Effector memory CD8-positive, alpha-beta T cell (primary cell): ENCODE results near the gene CXCR5.

Source experiments
- ATAC-seq: fragments of 150-1000 bp; cut with Tn5 transposase; replicated peaks from 2 replicates; pipeline ENCODE4 v1.10.0; 2021; ENCODE audit warnings: mild to moderate bottlenecking, moderate library complexity
- DNase-seq, 3 experiments: peaks; one replicate each; pipeline ENCODE4 v3.0.0; 2021
- H3K27ac Mint-ChIP-seq, 2 donors: one replicate each; pipeline ENCODE4 v1.8.0; 2022; ENCODE audit warnings: mild to moderate bottlenecking in 2 of 2, mixed read lengths in 2 of 2, moderate library complexity in 2 of 2
- H3K27me3 Mint-ChIP-seq, 2 donors: one replicate each; pipeline ENCODE4 v1.8.0; 2022; ENCODE audit warnings: mixed read lengths in 2 of 2
- H3K36me3 Mint-ChIP-seq: one replicate; pipeline ENCODE4 v1.8.0; 2022; ENCODE audit warnings: mild to moderate bottlenecking, moderate library complexity, mixed read lengths; ENCODE audit not compliant: insufficient read depth
- H3K4me1 Mint-ChIP-seq, 2 donors: one replicate each; pipeline ENCODE4 v1.8.0; 2022; ENCODE audit warnings: low read depth in 2 of 2, mixed read lengths in 2 of 2
- H3K4me3 Mint-ChIP-seq, 2 donors: one replicate each; pipeline ENCODE4 v1.8.0; 2022; ENCODE audit warnings: mild to moderate bottlenecking in 2 of 2, mixed read lengths in 2 of 2, moderate library complexity in 2 of 2
- H3K9me3 Mint-ChIP-seq, 2 donors: one replicate each; pipeline ENCODE4 v1.8.0; 2022; ENCODE audit warnings: mixed read lengths in 2 of 2

The CXCR5 gene

DNA sequence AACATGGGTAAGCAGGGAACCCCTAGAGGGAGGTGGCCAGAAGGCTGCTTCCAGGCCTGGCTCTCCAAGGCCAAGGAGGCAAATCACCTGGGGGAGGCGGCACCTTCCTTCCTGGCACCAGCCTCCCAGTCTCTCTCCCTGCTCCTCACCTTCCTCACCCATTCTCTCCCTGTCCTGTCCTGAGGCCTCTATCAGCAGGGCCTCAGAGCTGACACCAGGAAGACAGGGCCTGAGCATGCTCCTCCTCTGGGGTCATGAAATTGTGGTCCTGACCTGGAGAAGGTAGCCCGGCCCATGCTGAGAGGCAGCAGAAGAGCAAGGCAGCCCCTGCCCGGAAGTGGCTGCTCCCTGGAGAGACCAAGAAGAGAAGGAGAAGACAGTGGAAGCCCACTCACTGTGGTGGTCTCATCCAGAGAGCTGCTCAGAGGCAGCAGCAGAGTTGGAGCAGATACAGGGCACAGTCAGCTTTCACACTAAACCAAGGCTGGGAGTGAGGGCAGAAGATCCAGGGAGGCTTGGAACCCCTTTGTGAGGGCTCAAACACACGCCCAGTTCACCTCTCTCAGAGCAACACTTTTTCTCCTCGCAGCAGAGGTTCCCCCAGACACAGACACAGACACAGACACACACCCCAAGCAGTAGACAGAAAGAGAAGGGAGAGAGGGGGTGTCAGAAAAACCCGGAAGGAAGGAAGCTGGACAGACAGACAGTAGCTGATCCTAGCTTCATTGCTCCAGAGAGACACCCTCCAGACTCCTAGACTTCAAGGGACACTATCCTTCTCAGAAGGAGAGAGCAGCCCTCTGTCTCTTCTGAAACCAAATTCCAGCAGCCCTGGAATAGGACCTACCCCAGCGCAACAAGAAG is 40.3 kb downstream of the CXCR5 start:
- H3K4me3 Mint-ChIP-seq: peak overlapping the region; percentile 91 to 94
- H3K4me1 Mint-ChIP-seq: peaks cover 60 to 68% of the 10 kb centered on the region in 2 donors
- H3K27me3 Mint-ChIP-seq: no peaks in the 10 kb centered on the region
- H3K27ac Mint-ChIP-seq: peak overlapping the region; percentile 94 to 99
- peak in 1 of 3 experiments; percentile 37 for DNase-seq
- no peaks in the 10 kb centered on the region for H3K9me3 Mint-ChIP-seq
- H3K36me3 Mint-ChIP-seq: peaks cover 87% of the 10 kb centered on the region
- ATAC-seq: no peak

DNA sequence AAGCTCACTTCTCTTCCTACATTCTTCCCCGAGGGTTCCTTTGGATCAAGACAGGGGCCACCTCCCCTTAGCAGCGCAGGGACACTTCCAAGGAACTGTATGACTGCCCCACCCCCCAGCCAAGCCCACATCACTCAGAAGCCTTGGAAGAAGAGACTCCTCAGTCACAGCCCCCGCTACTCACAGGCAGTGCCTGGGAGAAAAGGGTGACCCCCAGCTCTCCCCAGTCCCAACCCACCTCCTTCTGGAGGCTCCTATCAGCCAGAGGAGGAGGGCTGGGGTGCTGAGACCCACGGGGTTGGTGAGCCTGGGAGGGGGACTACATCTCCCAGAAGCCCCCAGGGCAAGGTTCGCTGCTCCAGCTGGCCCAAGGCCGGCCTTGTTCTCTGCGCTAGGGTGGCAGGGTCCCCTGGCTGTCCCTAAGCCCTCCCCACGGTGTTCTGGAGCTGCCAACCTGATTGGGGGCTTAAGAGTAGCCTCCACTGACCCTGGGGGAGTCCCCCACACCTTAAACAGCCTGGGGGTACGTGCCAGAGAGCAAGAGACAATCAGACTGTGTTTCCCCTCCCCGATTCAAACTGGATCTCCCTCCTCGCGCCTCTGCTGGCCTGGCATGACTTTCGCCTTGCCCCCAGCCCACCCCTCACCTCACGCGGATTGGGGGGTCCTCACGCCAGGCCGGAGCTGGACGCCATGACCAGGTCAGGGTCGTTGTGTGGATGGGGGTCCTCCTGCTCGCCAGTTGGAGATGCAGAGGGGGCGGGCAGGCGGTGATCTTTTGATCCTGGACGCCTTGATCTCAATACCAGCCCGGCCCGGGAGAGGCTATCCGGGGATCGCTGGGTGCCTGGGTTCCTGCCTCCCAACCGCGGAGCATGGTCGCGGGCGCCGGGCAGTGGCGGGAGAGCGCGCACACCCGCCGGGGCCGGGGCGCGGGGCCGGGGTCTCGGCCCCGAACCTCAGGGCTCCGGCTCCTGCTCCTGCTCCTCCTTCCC is 41.2 kb downstream of the CXCR5 start:
- DNase-seq (peak in 1 of 3 experiments; percentile 50), ATAC-seq (no peak)
- no peaks in the 10 kb centered on the region for H3K9me3 Mint-ChIP-seq
- peak overlapping the region; percentile 91 to 94 for H3K4me3 Mint-ChIP-seq
- no peaks in the 10 kb centered on the region for H3K27me3 Mint-ChIP-seq
- peaks cover 53 to 60% of the 10 kb centered on the region in 2 donors for H3K4me1 Mint-ChIP-seq
- peak overlapping the region; percentile 94 to 99 for H3K27ac Mint-ChIP-seq
- peaks cover 85% of the 10 kb centered on the region for H3K36me3 Mint-ChIP-seq

DNA sequence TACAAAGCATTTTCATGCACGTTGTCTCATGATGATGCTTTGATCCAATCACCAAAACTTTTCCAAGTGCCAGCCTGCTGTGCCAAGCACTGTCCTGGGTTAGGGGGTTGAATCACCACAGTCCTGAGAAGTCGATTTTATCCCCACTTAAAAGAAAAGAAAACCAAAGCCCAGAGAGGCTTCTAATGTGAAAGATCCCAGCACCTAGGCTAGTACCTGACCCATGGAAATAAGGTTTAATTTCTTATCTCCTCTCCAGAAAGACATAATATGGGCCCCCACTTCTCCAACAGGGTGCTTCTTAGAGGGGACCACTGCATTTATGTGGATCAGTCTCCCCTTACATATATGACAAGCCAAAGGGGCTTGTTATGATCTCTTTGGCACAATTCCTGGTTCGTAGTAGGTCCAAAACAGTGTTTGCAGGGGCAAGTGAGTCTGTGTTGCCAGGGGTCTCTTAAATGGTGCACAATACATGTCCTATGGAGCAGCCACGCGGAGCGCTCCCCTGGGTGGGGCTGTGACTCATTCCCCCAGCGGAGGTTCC is 43.9 kb downstream of the CXCR5 start:
- Mint-ChIP-seq H3K36me3 (peaks cover 79% of the 10 kb centered on the region), H3K4me1 (peaks cover 49 to 58% of the 10 kb centered on the region in 2 donors), H3K27me3 (no peaks in the 10 kb centered on the region), H3K9me3 (no peaks in the 10 kb centered on the region), H3K27ac (peak overlapping the region; percentile 99 to 100), H3K4me3 (peak overlapping the region; percentile 91 to 94)
- DNase-seq: no peak
- ATAC-seq: no peak

DNA sequence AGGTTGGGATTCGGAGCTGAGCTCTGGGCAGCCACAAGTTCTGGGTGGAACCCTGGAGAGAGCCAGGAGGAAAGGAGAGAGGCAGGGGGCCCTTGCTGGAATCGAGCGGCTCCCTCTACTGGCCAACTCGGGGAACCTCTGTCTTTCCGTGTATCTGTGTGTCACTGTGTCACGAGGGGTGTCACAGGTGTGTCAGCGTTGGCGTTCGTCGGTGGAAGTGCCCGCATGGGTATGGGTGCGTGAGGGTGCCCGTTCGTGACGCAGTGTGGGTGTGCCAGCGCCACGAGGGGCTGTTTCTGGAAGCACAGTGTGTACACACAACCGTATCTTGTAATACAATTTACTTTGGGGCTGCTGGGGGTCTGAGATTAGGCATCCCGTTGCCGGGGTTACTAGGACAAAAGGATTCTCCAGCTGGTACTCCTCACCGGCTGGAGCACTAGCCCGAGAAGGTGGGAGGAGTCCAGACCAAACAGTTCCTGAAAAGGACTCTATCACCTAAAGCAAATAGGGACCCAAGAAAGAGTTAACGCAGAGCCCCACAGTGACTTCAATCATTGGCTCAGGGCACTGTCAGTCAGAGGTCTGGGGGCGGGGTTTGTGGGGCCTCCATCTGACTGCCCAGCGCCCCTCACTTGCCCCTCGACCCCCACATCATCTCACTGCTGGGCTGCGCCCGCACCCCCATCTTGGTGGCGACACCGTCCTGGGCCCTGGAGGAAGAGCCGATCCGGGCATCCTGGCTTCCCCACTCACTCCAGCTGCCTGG is 44.6 kb downstream of the CXCR5 start:
- H3K4me1 Mint-ChIP-seq: peaks cover 45 to 51% of the 10 kb centered on the region in 2 donors
- peaks cover 72% of the 10 kb centered on the region for H3K36me3 Mint-ChIP-seq
- H3K27ac Mint-ChIP-seq: peak overlapping the region; percentile 99 to 100
- H3K9me3 Mint-ChIP-seq: no peaks in the 10 kb centered on the region
- DNase-seq (peak; percentile 90 to 94 (median 94)), ATAC-seq (peak; percentile 66)
- peak overlapping the region; percentile 91 to 94 for H3K4me3 Mint-ChIP-seq
- no peaks in the 10 kb centered on the region for H3K27me3 Mint-ChIP-seq

DNA sequence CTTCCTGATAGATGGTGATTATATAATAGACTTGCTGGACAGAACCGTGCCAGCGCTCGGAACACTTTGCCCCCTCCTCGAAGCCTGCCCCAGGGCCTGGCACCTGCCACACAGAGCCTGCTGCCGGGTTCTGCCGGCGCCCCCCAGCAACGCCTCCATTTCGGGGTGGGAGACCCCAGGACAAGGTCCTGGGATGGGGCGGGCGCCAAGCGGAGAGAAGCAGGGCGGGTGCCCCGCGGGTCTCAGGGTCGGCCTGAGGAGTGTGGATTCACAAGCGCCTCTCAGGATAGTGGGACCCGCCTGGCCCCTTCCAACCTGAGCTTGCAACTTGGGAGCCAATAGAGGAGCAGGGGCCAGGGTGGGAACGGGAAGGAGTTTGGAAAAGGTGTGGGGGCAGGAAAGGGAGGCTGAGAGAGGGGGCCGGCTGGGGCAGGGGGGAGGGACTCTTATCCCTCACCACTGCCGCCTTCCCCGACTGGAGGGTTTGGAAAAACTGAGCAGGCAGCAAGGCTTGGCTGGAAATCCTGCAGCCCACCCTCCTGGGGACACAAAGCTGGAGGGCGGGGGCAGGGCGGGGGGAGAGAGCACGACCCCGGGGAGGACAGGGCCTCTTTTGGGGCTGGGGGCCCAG is 45.3 kb downstream of the CXCR5 start:
- no peak for DNase-seq
- H3K4me3 Mint-ChIP-seq: peak overlapping the region; percentile 91 to 94
- H3K4me1 Mint-ChIP-seq: peaks cover 38 to 44% of the 10 kb centered on the region in 2 donors
- H3K9me3 Mint-ChIP-seq: no peaks in the 10 kb centered on the region
- peaks cover 65% of the 10 kb centered on the region for H3K36me3 Mint-ChIP-seq
- no peaks in the 10 kb centered on the region for H3K27me3 Mint-ChIP-seq
- peak overlapping the region; percentile 99 to 100 for H3K27ac Mint-ChIP-seq
- peak; percentile 4 for ATAC-seq

DNA sequence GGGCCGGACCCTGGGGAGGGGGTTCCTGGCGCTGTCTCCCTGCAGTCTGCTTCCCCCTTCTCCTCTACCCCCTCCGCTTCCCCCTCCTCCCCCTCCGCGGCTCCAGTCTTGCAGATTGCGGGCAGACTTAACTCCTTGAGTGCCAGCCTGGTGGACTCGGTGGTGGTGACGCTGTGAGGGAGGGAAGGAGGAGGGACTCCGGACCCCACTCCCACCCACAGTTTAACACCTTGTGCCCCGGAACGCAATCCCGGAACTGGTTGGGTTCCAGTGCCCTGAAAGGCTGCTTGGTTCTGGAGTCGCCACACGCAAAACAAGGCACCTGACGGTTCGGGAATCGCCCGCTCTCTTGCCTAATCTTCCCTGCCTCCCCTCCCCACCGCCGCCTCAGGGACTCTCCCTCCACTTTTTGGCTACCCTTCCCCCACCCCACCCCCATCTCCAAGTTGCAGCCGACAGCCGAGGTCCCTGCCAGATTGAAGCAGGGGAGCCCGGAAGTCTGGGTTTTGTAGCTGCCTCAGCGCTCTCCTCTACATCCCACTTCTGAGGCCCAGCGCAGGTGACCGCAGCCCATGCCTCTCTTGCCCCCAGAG is 45.9 kb downstream of the CXCR5 start:
- Mint-ChIP-seq H3K27me3 (no peaks in the 10 kb centered on the region), H3K4me1 (peaks cover 34 to 39% of the 10 kb centered on the region in 2 donors), H3K9me3 (no peaks in the 10 kb centered on the region), H3K27ac (peak overlapping the region; percentile 99 to 100), H3K36me3 (peaks cover 62% of the 10 kb centered on the region), H3K4me3 (peak overlapping the region; percentile 91 to 94)
- ATAC-seq: peak; percentile 14
- peak; percentile 70 to 74 (median 71) for DNase-seq

DNA sequence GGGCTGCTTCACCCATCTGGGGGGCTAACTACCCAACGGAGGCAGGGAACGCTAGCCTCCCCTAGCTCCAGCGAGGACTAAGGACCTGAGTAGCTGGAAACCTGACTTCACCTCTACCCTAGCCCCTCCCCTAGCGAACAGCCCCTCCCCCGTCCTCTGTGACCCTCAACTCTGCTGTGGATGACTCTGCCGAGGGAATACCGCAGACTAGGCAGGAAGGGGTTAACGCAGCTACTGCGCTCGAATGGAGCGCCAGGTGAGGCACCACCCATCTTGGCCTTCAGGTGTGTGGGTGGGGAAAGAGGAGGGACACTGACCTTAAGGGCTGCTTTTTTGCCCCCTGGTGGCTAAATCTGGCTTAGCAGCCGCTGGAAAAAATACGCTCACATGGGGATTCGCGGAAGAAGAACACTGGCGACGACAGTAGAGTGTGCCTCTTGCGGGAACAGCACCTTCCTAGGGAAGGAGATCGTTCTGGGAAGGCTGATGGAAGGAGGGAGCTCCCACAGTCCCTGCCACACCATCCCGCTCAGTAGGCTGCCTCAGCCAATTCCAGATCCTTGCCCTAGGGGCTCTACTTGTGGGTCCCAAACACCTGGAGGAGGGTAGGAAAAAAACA is 46.5 kb downstream of the CXCR5 start:
- DNase-seq: peak; percentile 83 to 91 (median 86)
- ATAC-seq: peak; percentile 11
- H3K4me3 Mint-ChIP-seq: peak overlapping the region; percentile 91 to 94
- peak overlapping the region; percentile 99 to 100 for H3K27ac Mint-ChIP-seq
- H3K4me1 Mint-ChIP-seq: peaks cover 34 to 38% of the 10 kb centered on the region in 2 donors
- no peaks in the 10 kb centered on the region for H3K27me3 Mint-ChIP-seq
- peaks cover 56% of the 10 kb centered on the region for H3K36me3 Mint-ChIP-seq
- no peaks in the 10 kb centered on the region for H3K9me3 Mint-ChIP-seq

DNA sequence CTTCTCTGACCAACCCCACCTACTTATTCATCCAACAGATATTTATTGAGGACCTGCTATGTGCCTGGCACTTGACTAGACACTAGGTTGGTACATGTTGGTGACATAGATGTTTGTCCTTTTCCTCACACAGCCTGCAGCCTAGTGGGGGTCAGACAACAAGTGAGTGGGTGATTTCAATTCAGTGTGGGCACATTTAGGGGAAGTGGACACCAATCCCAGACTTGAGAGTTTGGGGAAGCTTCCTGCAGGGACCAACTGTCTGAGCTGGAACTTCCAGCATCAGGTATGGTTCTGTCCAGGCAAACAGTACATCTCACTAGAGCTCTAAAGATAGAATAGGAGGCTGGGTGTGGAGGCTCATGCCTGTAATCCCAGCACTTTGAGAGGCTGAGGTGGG is 47.9 kb downstream of the CXCR5 start:
- H3K36me3 Mint-ChIP-seq: peaks cover 44% of the 10 kb centered on the region
- peak overlapping the region in 1 of 2 donors; percentile 100 for H3K27ac Mint-ChIP-seq
- peaks cover 28 to 33% of the 10 kb centered on the region in 2 donors for H3K4me1 Mint-ChIP-seq
- no peak for ATAC-seq
- no peak for DNase-seq
- H3K27me3 Mint-ChIP-seq: no peaks in the 10 kb centered on the region
- no peaks in the 10 kb centered on the region for H3K9me3 Mint-ChIP-seq
- no peak overlapping the region for H3K4me3 Mint-ChIP-seq

DNA sequence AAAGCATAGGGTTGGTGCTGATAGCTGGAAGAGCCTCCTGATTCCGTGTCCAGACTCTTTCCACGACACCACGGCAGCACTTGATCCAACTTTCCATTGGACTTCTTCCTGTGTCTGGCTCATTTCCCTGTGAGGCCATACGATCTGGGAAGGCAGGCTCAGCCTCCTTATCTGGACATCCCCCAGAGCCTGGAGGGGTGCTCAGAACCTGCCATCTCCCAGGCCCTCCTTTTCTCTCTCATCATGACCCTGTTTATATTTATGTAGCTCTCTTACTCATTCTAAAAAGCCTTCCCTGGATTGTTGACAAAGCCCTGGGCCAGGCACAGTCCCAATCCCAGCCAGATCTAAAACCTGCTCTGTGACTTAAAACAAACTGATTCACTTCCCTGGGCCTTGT is 49.8 kb downstream of the CXCR5 start:
- peaks cover 0 to 11% of the 10 kb centered on the region in 2 donors for H3K27me3 Mint-ChIP-seq
- H3K9me3 Mint-ChIP-seq: no peaks in the 10 kb centered on the region
- DNase-seq (no peak), ATAC-seq (no peak)
- H3K4me3 Mint-ChIP-seq: no peak overlapping the region
- H3K36me3 Mint-ChIP-seq: peaks cover 26% of the 10 kb centered on the region
- H3K4me1 Mint-ChIP-seq: peaks cover 14 to 15% of the 10 kb centered on the region in 2 donors
- H3K27ac Mint-ChIP-seq: peak overlapping the region in 1 of 2 donors; percentile 61

DNA sequence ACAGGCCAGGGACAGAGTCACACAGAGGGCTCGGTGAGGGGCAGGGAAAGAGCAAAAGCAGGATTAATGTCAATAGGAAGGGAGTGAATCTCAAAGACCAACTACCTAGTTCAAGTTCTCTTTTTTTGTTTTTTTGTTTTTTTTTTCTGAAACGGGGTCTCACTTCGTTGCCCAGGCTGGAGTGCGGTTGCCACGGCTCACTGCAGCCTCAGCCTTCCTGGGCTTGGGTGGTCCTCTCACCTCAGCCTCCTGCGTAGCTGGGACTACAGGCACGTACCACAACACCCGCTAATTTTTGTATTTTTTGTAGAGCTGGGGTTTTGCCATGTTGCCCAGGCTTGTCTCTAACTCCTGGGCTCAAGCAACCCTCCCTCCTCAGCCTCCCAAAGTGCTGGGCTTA is 51.7 kb downstream of the CXCR5 start:
- Mint-ChIP-seq H3K27ac (no peak overlapping the region), H3K27me3 (peaks cover 0 to 27% of the 10 kb centered on the region in 2 donors), H3K9me3 (no peaks in the 10 kb centered on the region), H3K36me3 (peaks cover 10% of the 10 kb centered on the region), H3K4me3 (peak overlapping the region in 1 of 2 donors; percentile 33), H3K4me1 (peaks cover 15 to 17% of the 10 kb centered on the region in 2 donors)
- ATAC-seq (no peak), DNase-seq (no peak)

DNA sequence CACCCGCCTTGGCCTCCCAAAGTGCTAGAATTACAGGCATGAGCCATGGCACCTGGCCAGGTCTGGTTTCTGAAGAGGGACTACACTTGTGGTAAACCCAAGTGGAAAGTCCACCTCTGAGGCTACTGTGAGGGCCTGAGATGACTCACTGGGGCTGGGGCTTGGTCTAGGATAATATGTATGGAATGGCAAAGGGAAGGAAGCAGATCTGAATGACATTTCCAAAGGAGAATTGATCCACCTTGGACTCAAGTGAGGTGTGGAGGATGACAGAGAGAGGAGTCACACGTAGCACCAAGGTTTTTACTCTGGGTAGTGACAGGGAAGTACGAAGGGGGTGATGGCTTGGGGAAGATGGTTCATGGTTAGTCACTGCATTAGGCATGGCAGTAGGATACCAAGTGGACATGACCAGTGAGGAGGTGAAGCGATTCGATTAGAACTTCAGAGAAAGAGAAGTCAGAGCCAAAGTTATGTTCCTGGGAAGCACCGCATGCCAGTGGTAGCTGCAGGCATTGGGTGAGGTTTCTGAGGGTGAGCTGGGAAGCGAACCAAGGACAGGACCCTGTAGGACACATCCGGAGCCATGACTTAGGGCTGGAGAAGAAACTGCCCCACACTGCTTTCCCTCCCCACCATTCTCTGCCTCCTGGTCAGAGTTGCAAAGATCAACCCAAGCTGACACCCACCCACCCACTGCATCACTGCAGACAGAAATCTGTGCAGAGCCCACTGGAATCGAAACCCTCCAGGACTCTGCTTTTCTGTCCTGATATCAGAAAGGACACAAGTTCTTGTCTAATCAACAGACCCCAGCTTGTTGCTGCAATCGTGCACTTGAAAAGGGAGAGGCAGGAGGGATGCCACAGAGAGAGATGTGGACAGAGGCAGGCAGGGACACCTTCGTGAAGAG is 55.1 kb downstream of the CXCR5 start:
- Mint-ChIP-seq H3K9me3 (no peaks in the 10 kb centered on the region), H3K27me3 (peaks cover 0 to 27% of the 10 kb centered on the region in 2 donors), H3K4me3 (no peak overlapping the region), H3K4me1 (peaks cover 7 to 10% of the 10 kb centered on the region in 2 donors), H3K36me3 (peaks cover 3% of the 10 kb centered on the region), H3K27ac (no peak overlapping the region)
- ATAC-seq (no peak), DNase-seq (no peak)
